Cardiac fibroblast (primary cell): ENCODE measurements around the gene AKAP13.

ENCODE experiments used
- DNase-seq, 2 donors: peaks; one replicate each; pipeline versions ENCODE4 v3.0.0 to v3.0.0-alpha.2; 2010; ENCODE audit warnings: low read depth in 2 of 2
- H3K4me3 ChIP-seq, 2 donors: replicated peaks in 1 of 2; 1 replicate in 1 of 2; 2 replicates in 1 of 2; pipeline ENCODE4 v1.5.1; 2011; ENCODE audit warnings: low read depth in 2 of 2, low read length in 2 of 2, mild to moderate bottlenecking in 2 of 2, moderate library complexity in 1 of 2
- CTCF ChIP-seq: IDR thresholded peaks from one replicate; pipeline ENCODE4 v1.5.1; 2011; ENCODE audit warnings: low read depth, mild to moderate bottlenecking, low read length, inconsistent platforms

AKAP13 gene

DNA sequence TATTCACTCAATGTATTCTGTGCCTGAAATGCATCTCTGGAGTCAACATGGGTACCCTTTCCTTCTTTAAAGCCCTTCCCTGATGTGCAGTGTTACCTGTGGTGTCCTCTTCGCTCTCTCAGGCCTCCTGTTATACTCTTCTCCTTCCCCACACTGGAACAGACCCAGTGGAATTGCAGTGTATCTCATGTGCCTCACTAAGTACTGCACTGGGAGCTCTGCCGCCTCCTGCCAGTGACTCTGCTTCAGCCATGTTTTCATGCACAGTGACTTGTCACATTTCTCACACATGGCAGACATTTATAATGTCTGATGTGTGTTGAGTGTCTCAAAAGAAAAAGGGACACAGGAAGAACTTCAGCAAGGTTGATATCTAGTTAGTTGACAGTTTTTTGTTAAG is 223.3 kb downstream of the AKAP13 start:
- DNase-seq = no peak
- no peak overlapping the region for H3K4me3 ChIP-seq
- TF ChIP-seq CTCF = no peak

- no peak overlapping the region for H3K4me3 ChIP-seq
- TF ChIP-seq CTCF = no peak
These were observed 223.8 kb downstream of the AKAP13 start for GRCh38 chr15:85604194-85604593.

DNA sequence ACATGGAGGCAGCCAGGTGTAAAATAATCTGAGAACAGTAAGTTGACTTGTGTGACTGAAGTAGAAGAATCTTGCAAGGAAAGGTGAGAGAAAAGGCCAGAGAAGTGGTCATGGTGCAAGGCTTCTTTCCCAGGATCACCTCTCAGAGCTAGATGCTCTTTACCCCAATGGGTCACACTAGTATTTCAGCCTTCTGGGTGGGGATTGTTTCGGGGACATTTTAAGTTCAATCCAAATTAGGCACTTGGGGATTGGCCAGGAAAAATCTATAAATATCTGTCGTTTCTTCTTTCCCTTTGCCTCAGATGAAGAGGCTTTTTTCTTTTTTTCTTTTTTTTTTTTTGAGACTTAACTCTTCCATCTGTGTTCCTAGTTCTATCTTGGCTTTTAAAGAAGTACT is 226.3 kb downstream of the AKAP13 start:
- H3K4me3 ChIP-seq = no peak overlapping the region
- TF ChIP-seq CTCF = no peak
- no peak for DNase-seq

More at GRCh38 chr15:85604194-85604593, 223.8 kb downstream of the AKAP13 start:
- DNase-seq = no peak

DNA sequence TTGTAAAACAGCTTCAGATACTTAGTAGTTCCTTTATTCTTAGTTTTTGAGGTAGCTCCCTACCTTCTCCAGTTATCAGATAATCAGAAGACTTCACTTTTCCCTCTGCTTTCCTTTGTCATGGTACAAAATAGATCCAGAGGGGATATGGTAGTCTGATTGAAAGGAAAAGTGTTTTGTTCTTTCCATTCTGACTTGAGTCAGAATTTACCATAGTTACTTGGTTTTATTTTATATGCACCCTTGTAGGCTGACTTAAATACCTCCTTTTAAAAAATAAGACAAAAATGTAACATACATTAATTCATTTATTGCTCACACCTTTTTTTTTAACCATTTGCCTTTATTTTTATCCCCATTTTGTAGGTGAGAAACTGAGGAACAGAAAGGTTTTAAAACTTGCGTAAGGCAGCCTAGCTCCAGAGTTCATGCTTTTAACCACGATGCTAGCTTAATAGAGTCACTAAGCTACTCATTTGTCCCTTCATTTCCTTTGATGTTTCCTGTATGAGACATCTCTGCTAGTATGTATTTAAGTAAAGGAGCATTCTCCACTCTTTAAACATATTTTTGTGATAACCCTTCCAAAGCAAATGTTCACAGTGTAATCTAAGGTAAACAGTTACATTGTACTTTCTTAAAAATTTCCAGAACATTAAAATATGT is 226.9 kb downstream of the AKAP13 start:
- no peak for TF ChIP-seq CTCF
- DNase-seq = peak in 1 of 2 donors; percentile 79
- no peak overlapping the region for H3K4me3 ChIP-seq

GRCh38 chr15:85607842-85608241 is 227.4 kb downstream of the AKAP13 start:
- H3K4me3 ChIP-seq = no peak overlapping the region
- no peak for TF ChIP-seq CTCF
- DNase-seq = peak; percentile 84 to 92

DNA sequence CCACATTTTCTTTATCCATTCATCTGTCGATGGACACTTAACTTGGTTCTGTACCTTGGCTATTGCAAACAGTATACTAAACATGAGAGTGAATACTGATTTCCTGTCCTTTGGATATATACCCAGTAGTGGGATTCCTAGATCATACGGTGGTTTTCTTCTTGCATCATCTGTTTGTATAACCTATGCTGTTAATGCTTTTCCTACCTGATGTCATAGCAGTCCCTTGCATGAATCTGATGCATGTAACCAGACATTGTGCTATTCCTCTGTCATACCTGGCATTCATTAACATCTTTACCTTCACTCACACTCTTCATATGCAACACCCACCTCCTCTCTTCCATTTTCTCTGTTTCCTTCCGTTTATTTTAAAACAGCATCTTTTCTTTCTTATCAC is 229.1 kb downstream of the AKAP13 start:
- no peak overlapping the region for H3K4me3 ChIP-seq
- no peak for TF ChIP-seq CTCF
- DNase-seq = no peak

- no peak overlapping the region for H3K4me3 ChIP-seq
- no peak for DNase-seq
- no peak for TF ChIP-seq CTCF
These were observed 231.0 kb downstream of the AKAP13 start for GRCh38 chr15:85611361-85611760.
